Measurements from ENCODE around the gene AHCYL1.

The AHCYL1 gene

DNA sequence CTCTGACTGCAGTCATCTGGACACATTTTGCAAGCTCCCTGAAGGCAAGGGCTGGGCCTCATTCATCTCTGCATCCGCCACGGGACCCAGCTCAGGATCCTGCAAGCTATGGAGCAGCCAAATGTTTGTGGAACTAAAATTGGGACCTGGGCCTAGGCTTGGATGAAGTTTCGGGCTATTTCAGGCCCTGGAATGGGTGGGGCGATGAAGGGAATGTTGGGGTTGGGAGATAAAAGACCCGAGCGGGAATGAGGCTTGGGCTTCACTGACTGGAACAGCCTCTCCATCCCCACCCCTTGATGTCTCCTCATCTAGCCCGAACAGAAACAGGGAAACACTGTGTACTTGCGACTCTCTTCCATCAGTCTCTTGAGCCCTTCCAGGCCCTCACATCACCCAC is 7.3 kb upstream of the AHCYL1 start:
- no peak for DNase-seq

GRCh38 chr1:109977657-109978378 is 6.7 kb upstream of the AHCYL1 start:
- no peak for DNase-seq

DNA sequence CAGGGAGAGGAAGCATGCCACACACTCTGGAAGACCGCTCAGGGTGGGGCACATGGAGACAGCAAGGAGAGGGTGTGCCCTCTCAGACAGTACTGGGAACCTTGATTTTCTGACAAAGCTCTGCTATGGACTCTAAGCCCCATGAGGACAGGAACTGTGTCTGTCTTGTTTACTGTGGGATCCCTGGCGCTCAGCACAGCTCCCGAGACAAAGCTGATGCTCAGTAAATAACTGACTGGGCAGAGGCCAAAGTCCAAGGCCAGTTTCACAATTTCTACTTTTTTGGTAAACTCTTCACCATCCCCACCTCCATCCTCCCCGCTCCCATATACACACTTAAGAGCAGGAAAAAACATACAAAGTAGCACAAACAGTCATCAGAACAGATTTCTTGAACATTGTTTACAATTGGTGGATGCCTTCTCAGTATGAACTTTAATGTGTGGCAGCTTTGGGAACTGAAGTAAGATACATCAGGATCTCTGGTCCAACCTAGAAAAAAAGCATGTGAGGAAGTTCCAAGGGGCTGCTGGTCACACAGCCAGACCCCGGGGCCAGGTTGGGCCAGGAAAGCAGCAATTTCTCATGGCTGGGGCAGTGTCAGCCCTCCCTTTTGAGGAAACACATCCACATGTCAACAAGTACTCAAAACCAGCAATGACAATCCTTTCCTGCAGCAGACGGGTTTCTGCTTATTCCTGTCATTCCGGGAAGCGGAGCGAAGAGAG is 5.6 kb upstream of the AHCYL1 start:
- no peak for DNase-seq

DNA sequence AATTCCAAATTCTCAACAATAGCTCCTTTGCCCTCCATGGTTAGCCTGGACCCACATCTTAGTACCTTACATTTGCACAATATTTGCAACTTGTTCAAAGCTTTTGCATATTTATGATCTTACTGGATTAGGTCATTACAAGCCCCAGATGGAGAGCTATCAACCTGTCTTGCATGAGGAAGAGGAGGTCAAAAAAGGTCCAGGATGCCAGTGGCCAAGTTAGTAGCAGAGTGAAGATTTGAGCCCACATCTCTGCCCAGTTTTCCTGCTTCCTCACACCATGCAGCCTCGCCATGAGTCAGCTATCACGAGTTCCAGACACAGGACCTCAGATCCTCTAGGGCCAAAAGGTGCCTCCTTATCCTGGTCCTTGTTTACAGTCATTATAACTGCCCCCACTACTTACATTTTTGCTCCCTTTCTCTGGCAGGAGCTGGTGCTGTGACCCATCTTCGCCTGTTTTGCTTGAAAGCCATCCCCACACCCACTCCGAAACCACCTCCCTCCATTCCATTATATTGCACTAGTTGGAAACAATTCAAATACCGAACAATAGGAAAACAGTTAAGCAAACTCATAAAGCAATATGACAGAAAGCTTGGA is 5.0 kb upstream of the AHCYL1 start:
- no peak for DNase-seq

GRCh38 chr1:109980324-109981003 is 4.1 kb upstream of the AHCYL1 start:
- no peak for DNase-seq

DNA sequence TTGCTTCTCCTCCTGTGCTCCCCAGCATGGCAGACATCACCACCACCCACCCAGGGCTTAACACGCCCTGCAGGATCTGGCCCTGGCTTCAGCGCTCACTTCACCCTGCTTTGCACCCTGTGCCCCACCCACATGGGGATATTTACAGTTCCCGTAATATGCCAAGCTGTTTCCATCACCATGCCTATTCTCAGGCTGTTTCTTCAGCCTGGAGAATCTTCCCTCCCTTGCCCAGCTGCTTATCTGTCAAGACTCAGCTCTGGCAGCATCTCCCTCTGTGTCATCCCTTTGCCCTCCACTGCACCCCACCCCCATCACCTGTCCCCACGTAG is 3.6 kb upstream of the AHCYL1 start:
- DNase-seq, result no peak

GRCh38 chr1:109983380-109984189 is 980 bp upstream of the AHCYL1 start:
- no peak for DNase-seq

DNA sequence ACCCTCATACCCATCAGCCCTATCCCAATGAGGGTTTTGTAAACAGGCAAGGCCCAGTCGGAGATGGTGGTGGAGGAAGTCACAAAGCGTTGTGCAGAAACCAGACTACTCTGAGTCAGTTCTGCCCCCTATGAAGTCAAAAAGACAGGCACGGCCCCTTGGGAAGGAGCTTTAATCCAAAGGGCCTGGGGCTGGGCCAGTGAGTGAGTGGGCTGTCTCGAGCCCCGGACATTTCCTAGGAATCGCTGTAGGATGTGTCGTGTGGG is 442 bp upstream of the AHCYL1 start:
- DNase-seq, result no peak

GRCh38 chr1:109985247-109986053 is 885 bp downstream of the AHCYL1 start:
- no peak for DNase-seq

DNA sequence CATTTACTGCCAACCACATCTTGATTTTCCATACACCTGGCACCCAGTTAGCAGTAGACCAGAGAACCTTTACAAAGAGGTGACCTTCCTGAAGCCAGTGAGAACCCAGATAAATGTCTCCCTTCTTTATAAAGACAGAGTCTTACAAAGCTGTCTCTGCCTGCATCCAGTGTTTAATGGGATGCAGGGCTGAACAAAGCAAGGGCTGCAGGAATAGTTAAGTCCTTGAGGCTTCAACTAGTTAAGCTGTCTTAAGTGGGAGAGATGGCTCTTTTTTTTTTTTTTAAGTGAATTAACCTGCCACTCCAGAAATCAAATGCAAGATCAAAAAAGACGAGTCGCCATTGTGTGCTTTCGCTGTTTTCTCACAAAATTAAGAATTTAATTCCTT is 1.5 kb downstream of the AHCYL1 start:
- no peak for DNase-seq

DNA sequence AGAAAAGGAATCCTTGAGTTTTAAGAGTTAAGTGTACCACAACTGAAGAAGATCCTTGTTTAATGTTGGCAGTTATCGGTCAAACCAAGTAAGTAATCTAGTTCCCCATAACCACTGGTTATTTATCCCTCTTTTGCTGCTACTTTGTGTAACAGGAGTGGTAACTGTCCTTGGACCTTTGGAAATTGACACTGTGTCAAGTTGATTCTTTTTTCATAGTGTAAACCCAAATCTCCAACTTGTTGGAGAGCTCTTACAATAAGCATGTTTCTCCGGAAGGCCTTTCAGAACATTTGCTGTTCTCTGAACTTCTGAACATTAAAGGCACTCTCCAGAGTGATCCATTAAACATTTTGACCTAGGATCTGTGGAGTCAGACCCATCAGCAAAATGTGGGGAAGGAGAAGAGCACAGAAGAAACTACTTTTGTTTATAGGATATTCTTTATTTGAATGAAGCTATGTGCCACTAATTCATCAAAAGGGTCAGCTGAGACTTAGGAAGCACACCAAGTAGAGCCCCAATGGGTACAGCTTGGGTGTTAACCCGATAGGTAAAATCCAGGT is 3.9 kb downstream of the AHCYL1 start:
- DNase-seq, result no peak

DNA sequence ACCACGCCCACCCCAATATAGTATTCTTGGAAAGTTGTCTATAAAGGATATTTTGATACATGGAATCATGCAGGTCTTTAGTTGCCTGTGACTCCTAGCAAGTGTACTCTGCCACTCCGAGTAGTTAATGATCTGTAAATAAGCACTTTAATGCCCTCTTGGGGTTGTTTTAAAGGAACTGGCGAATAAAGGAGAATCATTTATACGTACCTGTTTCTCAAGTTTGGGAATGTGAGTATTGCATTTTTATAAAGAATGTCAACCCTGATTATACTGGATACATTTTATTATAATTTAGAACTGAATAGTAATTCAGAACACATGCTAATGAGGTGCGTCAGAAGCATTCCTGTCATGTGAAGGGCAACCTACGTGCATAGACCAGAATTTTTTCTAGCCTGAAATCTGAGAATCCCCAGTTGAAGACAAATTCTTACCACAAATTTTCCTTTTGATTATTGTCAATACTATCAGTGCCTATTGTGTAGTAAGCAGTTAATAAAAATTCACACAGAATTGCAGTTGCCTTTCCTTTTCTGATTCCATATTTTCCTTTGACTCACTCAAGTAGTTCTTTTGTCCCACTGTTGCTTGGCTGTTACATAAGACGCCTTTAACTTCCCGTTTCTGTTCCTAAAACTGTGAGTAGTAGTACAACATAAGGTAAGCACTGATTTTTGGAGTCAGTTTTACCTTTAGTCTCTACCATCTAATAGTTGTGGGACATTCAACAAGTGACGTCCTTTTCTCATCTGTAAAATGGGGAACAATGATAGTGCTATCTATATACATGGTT is 5.1 kb downstream of the AHCYL1 start:
- DNase-seq, result no peak

GRCh38 chr1:109990302-109990653 is 5.7 kb downstream of the AHCYL1 start:
- no peak for DNase-seq

DNA sequence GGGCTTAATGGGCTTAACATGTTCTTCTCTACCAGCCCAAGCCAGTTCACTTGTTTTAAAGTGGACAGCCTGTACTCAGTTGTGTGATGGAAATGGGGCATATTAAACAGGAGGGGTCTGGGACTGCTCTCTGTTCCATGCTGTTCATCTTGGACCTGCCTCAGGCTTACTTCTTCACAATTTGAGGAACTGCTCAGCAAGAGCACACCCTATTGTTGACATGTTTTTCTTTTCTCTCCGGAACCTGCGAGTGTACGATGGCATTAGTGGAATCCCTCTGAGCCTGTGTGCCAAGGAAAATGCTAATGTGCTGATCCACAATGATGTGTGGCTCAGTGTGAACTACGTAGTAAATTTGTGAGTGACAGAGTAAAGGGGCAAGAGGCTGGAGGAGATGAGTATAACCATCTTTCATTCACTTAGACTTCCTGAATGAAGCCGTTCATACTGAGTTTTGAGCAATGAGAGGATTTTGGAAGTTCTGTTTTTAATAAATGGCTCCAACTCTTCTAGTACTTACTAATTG is 6.9 kb downstream of the AHCYL1 start:
- no peak for DNase-seq

DNA sequence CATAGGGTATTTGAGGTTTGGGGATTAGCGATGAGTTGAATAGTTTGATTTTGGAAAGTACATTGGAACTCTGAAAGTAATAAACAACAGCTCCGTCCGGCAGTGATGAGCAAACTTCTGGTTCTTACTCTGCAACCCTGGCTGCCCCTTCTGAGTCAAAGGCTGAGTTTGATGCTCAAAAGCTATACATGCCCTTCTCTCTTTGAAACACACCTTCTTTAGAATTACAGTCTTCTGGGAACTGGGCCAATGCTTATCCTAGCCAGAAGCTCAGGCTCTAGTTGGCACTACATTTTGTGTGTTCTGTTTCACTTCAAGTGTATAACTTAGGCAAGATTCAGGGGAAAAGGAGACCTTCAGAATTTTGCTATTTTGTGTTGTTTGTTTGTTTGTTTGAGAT is 9.3 kb downstream of the AHCYL1 start:
- no peak for DNase-seq

DNA sequence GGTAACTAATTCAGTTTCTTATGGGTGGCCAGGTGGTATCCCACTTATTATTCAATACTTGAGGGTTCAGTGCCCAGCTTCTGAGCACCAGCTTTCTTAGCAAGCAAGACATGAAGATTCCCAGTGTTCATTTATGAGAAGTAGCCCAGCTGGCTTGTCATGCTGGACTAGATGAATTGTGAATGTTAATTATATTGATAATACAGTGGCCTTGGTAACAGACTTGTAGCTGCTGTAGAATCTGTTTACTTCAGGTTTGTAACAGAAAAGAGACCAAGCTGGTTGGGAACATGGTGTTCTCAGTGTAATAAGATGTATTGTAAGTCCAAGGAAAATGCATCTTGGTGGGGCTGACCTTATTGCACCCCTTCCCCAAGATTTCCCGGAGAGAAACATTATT is 10.1 kb downstream of the AHCYL1 start:
- DNase-seq, result no peak

DNA sequence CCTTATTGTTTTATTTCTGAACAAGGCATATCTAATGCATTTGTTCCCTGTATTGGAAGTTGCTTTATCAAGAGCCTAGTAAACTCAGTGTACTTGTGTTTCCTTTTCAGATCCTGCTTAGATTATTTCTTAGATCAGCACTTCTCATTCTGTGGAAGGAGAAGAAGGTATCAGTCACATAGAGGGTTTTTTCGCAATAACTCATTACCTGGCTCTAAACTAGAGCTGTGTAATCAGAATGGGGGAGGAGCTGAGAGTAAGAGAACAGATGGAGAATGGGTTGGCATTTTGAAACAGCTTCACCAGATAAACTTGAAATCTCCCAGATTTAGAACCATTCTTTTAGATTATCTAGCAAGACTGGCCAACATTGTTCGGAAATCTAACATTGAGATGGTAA is 11.0 kb downstream of the AHCYL1 start:
- no peak for DNase-seq

DNA sequence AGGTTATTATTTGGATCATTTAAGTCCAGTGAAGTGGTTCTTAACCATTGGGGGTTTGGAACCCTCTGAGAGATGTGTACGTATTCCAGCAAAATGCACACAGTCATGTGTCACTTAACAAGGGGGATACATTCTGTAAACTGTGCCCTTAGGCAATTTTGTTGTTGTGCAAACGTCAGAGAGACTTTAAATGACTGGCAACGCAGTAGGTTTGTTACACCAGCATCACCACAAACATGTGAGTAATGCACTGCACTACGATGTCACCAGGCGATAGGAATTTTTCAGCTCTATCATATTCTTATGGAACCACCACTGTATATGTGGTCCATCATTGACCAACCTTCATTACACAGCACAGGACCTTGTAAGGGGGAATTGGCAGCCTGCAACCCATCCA is 11.9 kb downstream of the AHCYL1 start:
- DNase-seq, result no peak

DNA sequence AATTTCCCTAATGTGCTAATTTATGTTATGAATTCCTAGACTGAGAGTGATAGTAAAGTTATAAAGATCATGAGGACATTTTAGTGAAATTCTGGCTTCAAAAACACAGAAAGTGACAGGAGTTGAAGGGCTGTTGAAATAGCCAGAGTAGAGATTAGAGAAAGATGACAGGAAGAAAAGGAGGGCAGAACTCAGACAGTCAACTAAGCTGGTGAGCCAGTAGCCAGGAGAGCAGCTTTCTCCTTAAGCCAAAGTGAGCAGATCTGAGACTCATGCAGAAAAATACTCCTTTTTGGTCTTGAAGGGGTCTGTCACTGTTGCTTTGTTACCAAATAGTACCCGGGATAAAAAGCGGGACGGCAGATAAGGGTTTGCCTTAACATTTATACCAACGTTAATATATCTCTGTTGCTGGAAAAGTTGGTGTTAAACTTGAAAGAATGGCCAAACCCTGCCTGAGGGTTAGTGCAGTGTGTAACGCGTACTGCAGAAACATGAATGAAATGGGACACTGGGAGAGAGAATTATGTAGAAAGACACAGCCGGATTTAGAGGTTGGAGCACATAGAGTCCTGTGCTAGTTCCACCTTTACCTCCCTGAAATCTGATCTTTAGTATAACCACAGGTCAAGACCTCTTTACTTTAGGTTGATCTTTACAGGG is 12.8 kb downstream of the AHCYL1 start:
- DNase-seq, result no peak

DNA sequence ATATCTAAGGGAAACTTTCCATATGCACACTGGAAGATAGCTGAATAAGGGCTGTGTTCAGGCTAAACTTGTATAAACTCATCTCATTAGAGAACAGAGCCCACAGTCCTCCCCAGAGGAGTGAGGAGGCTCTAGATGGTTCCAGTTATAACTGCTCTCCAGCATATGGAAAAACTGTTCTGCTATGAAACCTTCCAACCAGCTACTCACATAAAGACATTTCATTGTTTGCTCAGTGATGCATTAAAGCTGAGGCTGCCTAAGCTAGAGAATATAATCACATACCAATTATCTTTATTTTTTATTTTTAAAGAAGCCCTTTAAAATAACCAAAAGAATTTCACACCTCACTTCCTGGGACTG is 13.3 kb downstream of the AHCYL1 start:
- no peak for DNase-seq

DNA sequence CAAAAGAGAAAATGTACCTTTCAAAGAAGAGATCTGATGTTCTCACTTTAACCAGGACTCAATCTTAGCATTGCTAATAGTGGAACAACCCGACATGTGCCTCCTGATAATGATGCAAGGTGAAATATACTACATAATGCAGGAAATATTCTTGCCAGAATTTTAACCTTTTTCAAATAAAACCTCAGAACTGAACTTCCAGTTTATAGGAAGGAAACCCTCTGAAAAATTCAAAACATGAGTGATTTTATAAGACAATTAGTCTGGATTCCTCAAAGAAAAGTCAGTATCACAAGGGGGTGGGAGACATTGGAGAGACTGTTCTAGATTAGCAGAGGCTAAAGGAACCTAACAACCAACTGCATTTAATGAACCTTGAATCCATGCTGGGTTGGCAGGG is 18.1 kb downstream of the AHCYL1 start:
- DNase-seq, result no peak

All from GF-D8 (cell line).